Skeletal muscle tissue (tissue), 4 donors: ENCODE measurements around the gene SLC16A5. TPM values are rescaled to one million over a fixed set of nuclear protein-coding genes. Genes with fewer than 3 reads are reported as not detected.
A peak's percentile ranks its signal among the peaks of the same experiment; 100 is the strongest.
"Not testable (repeated sequence)": the region's sequence is repeated elsewhere in the genome, so short reads cannot be mapped to it uniquely, and the experiment has no call there.

ENCODE experiments used
- H3K27ac ChIP-seq: one replicate; pipeline ENCODE4 v1.7.0; 2013; ENCODE audit warnings: mild to moderate bottlenecking, low read depth, low read length, inconsistent platforms
- H3K27me3 ChIP-seq, 3 donors: one replicate each; pipeline ENCODE4 v1.7.0; 2013; ENCODE audit warnings: low read length in 3 of 3; ENCODE audit not compliant: control insufficient read depth in 3 of 3, insufficient read depth in 3 of 3
- H3K36me3 ChIP-seq, 3 donors: one replicate each; pipeline ENCODE4 v1.7.0; 2013; ENCODE audit warnings: low read length in 3 of 3; ENCODE audit not compliant: control insufficient read depth in 3 of 3, insufficient read depth in 3 of 3
- H3K4me1 ChIP-seq, 3 donors: one replicate each; pipeline ENCODE4 v1.7.0; 2013; ENCODE audit warnings: low read length in 3 of 3, mild to moderate bottlenecking in 3 of 3; ENCODE audit not compliant: control insufficient read depth in 3 of 3, insufficient read depth in 3 of 3
- H3K4me3 ChIP-seq, 3 donors: one replicate each; pipeline ENCODE4 v1.7.0; 2013; ENCODE audit warnings: low read length in 3 of 3
- H3K9ac ChIP-seq, 3 donors: one replicate each; pipeline ENCODE4 v1.7.0; 2013; ENCODE audit warnings: low read length in 3 of 3, mild to moderate bottlenecking in 3 of 3, moderate library complexity in 2 of 3, low read depth in 1 of 3
- H3K9me3 ChIP-seq, 3 donors: one replicate each; pipeline ENCODE4 v1.7.0; 2013; ENCODE audit warnings: low read length in 3 of 3; ENCODE audit not compliant: control insufficient read depth in 3 of 3
- total RNA-seq: library from RNA; depleted of rRNA; stranded (reverse); fragments of >200 nt; gene quantifications from one replicate; pipeline ENCODE4 v1.2.3, GENCODE V29; 2014
- donor health status: Osteomylitis.

Gene SLC16A5
- total RNA-seq, 1 donor from 2014 or later: 4.2 TPM

GRCh38 chr17:75137762-75138161 lies 50.0 kb downstream of the SLC16A5 start:
- H3K4me1 ChIP-seq, H3K9ac ChIP-seq, H3K9me3 ChIP-seq, H3K4me3 ChIP-seq, H3K27ac ChIP-seq, H3K27me3 ChIP-seq, H3K36me3 ChIP-seq: not testable (repeated sequence)

GRCh38 chr17:75138519-75138918 lies 50.8 kb downstream of the SLC16A5 start:
- peaks cover 0 to 7% (median 7%) of the 10 kb centered on the region in 3 donors for H3K36me3 ChIP-seq
- no peak overlapping the region for H3K4me3 ChIP-seq
- peaks cover 0 to 3% (median 0%) of the 10 kb centered on the region in 3 donors for H3K4me1 ChIP-seq
- no peak overlapping the region for H3K27ac ChIP-seq
- H3K27me3 ChIP-seq: no peaks in the 10 kb centered on the region
- H3K9me3 ChIP-seq: no peaks in the 10 kb centered on the region
- H3K9ac ChIP-seq: no peak overlapping the region

- Histone ChIP-seq H3K36me3 (peaks cover 10 to 40% (median 19%) of the 10 kb centered on the region in 3 donors), H3K9me3 (no peaks in the 10 kb centered on the region), H3K4me1 (peaks cover 0 to 3% (median 0%) of the 10 kb centered on the region in 3 donors), H3K27ac (no peak overlapping the region), H3K27me3 (no peaks in the 10 kb centered on the region), H3K4me3 (no peak overlapping the region), H3K9ac (no peak overlapping the region)
Measured at GRCh38 chr17:75142236-75142971, 54.6 kb downstream of the SLC16A5 start.

GRCh38 chr17:75144816-75145512 lies 57.2 kb downstream of the SLC16A5 start:
- Histone ChIP-seq H3K9ac (no peak overlapping the region), H3K9me3 (no peaks in the 10 kb centered on the region), H3K4me1 (no peaks in the 10 kb centered on the region), H3K27ac (no peak overlapping the region), H3K36me3 (peaks cover 10 to 41% (median 25%) of the 10 kb centered on the region in 3 donors), H3K27me3 (no peaks in the 10 kb centered on the region), H3K4me3 (no peak overlapping the region)

- Histone ChIP-seq H3K36me3 (peaks cover 10 to 41% (median 25%) of the 10 kb centered on the region in 3 donors), H3K27ac (no peak overlapping the region), H3K4me3 (no peak overlapping the region), H3K27me3 (no peaks in the 10 kb centered on the region), H3K9me3 (no peaks in the 10 kb centered on the region), H3K4me1 (no peaks in the 10 kb centered on the region), H3K9ac (no peak overlapping the region)
Measured at GRCh38 chr17:75146592-75146991, 58.8 kb downstream of the SLC16A5 start.

- Histone ChIP-seq H3K4me1 (peaks cover 3 to 8% (median 6%) of the 10 kb centered on the region in 3 donors), H3K9ac (no peak overlapping the region), H3K27me3 (no peaks in the 10 kb centered on the region), H3K4me3 (no peak overlapping the region), H3K36me3 (peaks cover 10 to 33% (median 25%) of the 10 kb centered on the region in 3 donors), H3K27ac (no peak overlapping the region), H3K9me3 (no peaks in the 10 kb centered on the region)
Measured at GRCh38 chr17:75147878-75148546, 60.3 kb downstream of the SLC16A5 start.

- Histone ChIP-seq H3K27ac (no peak overlapping the region), H3K9ac (peak overlapping the region in 1 of 3 donors; percentile 12), H3K4me1 (peaks cover 16 to 29% (median 23%) of the 10 kb centered on the region in 3 donors), H3K4me3 (no peak overlapping the region), H3K36me3 (peaks cover 3 to 11% (median 5%) of the 10 kb centered on the region in 3 donors), H3K27me3 (no peaks in the 10 kb centered on the region), H3K9me3 (no peaks in the 10 kb centered on the region)
Measured at GRCh38 chr17:75151930-75152329, 64.2 kb downstream of the SLC16A5 start.

GRCh38 chr17:75152523-75152921 lies 64.8 kb downstream of the SLC16A5 start:
- Histone ChIP-seq H3K27me3 (no peaks in the 10 kb centered on the region), H3K4me3 (peak overlapping the region in 2 of 3 donors; percentile 79 to 93), H3K9me3 (no peaks in the 10 kb centered on the region), H3K9ac (peak overlapping the region in 1 of 3 donors; percentile 82), H3K36me3 (peaks cover 0 to 5% (median 0%) of the 10 kb centered on the region in 3 donors), H3K4me1 (peaks cover 16 to 29% (median 23%) of the 10 kb centered on the region in 3 donors), H3K27ac (no peak overlapping the region)

GRCh38 chr17:75152922-75153779 lies 65.4 kb downstream of the SLC16A5 start:
- peaks cover 0 to 4% (median 0%) of the 10 kb centered on the region in 3 donors for H3K36me3 ChIP-seq
- peak overlapping the region; percentile 79 to 93 (median 86) for H3K4me3 ChIP-seq
- peak overlapping the region; percentile 82 to 87 (median 82) for H3K9ac ChIP-seq
- no peak overlapping the region for H3K27ac ChIP-seq
- peaks cover 16 to 29% (median 23%) of the 10 kb centered on the region in 3 donors for H3K4me1 ChIP-seq
- no peaks in the 10 kb centered on the region for H3K27me3 ChIP-seq
- no peaks in the 10 kb centered on the region for H3K9me3 ChIP-seq
